Neural cell (in vitro differentiated cells): ENCODE data around the gene C10orf90.

ENCODE experiments used
- EZH2 ChIP-seq: fragments of 200-600, 300-800 bp; shearing (Covaris generic), sonication (generic); IDR thresholded peaks from 2 replicates; pipeline ENCODE4 v1.6.1; 2014; ENCODE audit warnings: antibody characterized with exemption, low read length, borderline replicate concordance, mild to moderate bottlenecking; ENCODE audit not compliant: insufficient read depth, poor library complexity, severe bottlenecking
- MXI1 ChIP-seq: fragments of 450-650 bp; conservative IDR thresholded peaks from 2 replicates; pipeline ENCODE4 v1.6.1; 2014; ENCODE audit warnings: antibody characterized with exemption, mild to moderate bottlenecking; ENCODE audit not compliant: poor library complexity, severe bottlenecking
- POLR2AphosphoS5 ChIP-seq: IDR thresholded peaks from 2 replicates; pipeline ENCODE4 v1.6.1; 2012
- REST ChIP-seq: IDR thresholded peaks from 2 replicates; pipeline ENCODE4 v1.6.1; 2012; ENCODE audit warnings: borderline replicate concordance
- TF ChIP-seq, protein P1 (sequence below): fragments of 450-650 bp; IDR thresholded peaks from 2 replicates; pipeline ENCODE4 v1.5.1; 2014; ENCODE audit warnings: antibody characterized with exemption, mild to moderate bottlenecking, moderate library complexity; ENCODE audit not compliant: poor library complexity, severe bottlenecking

- TF ChIP-seq, protein P1, sequence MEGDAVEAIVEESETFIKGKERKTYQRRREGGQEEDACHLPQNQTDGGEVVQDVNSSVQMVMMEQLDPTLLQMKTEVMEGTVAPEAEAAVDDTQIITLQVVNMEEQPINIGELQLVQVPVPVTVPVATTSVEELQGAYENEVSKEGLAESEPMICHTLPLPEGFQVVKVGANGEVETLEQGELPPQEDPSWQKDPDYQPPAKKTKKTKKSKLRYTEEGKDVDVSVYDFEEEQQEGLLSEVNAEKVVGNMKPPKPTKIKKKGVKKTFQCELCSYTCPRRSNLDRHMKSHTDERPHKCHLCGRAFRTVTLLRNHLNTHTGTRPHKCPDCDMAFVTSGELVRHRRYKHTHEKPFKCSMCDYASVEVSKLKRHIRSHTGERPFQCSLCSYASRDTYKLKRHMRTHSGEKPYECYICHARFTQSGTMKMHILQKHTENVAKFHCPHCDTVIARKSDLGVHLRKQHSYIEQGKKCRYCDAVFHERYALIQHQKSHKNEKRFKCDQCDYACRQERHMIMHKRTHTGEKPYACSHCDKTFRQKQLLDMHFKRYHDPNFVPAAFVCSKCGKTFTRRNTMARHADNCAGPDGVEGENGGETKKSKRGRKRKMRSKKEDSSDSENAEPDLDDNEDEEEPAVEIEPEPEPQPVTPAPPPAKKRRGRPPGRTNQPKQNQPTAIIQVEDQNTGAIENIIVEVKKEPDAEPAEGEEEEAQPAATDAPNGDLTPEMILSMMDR, result no peak
- no peak for TF ChIP-seq EZH2
- no peak for TF ChIP-seq POLR2AphosphoS5
- no peak for TF ChIP-seq MXI1
- no peak for TF ChIP-seq REST
Observed at GRCh38 chr10:126380352-126381076, 290.0 kb downstream of the C10orf90 start.
